ENCODE data around the gene LNP1. TPM values are rescaled to one million over a fixed set of nuclear protein-coding genes. Genes with fewer than 3 reads are reported as not detected.

Gene LNP1
- total and polyA plus RNA-seq, 9 of the 15 experiments (the other 6 are each of a cell fraction or from before 2014, with no cell fraction given) = 1.9 to 5.2 (median 4.5) TPM

DNA sequence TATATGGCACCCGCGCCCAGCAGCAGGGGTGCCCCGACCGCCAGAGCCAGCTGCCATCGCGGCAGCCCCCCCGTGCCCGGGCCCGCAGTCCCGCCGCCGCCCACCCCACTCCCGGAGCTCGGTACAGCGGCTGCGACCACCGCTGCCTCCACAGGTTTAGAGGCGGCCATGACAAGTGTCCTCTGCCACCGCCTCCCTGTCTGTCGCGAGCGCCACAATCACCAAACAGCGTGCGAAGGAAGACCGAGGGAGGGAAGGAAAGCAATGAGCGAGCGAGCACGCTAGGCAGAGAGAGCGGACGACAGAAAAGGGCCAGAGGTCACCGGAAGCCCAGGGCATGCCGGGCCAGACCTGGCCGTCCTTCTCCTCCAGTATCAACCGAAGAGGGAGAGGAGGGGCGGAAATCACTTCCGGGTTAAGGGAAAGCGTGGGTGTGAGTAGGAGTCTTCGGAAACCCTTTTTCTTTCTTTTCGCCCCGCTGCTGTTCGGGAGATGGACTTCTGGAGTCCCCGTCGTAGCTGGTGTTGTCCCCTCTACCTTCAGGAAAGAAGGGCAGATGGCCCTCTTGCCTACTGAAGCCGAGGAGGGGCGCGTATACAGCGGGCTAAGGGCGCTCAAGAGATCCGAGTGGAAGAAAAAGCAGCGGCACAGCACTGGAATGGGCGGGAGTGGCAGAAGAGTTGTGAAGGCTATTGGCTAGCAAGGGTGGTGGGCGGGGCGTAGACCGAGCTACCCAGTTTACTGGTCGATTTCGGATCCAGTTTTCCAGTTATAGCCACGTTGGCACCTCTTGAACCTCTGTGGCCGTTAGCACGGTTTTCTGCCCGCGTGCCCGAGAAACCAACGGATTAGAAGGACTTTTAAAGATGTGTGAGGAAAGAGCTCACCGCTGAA is at the start of gene LNP1, which contains the start of gene TOMM70 (continued):
- no peak for TF ChIP-seq ZNF41 (CRISPR knock-in tag; conservative IDR thresholded peaks at IDR 0.05)
- TF ChIP-seq TEAD1 (CRISPR knock-in tag; IDR thresholded peaks at IDR 0.05) = 0 out of 4 replicates have a peak, but pooled peaks of 1 of the 2 experiments have one; percentile 41
- TF ChIP-seq ATF1 (CRISPR knock-in tag; IDR thresholded peaks at IDR 0.05) = no peak
- TF ChIP-seq ATF1 (tag; IDR thresholded peaks at IDR 0.05) = peak; percentile 64
- no peak; the same call in 1 of the 2 replicates for TF ChIP-seq ZBTB33 (CRISPR knock-in tag; IDR thresholded peaks at IDR 0.05)
- TF ChIP-seq MYC (IDR thresholded peaks at IDR 0.05; ENCODE audit: low read depth, low read length) = peak; percentile 89
- TF ChIP-seq MYC (CRISPR knock-in tag; IDR thresholded peaks at IDR 0.05; ENCODE audit: borderline replicate concordance, low read depth) = no peak
- TF ChIP-seq, protein P1, sequence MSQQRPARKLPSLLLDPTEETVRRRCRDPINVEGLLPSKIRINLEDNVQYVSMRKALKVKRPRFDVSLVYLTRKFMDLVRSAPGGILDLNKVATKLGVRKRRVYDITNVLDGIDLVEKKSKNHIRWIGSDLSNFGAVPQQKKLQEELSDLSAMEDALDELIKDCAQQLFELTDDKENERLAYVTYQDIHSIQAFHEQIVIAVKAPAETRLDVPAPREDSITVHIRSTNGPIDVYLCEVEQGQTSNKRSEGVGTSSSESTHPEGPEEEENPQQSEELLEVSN (IDR thresholded peaks at IDR 0.05; ENCODE audit: borderline replicate concordance in 1 of 2, extremely low read depth in 1 of 2, insufficient read depth in 1 of 2, insufficient read length in 1 of 2, low read depth in 1 of 2, low read length in 1 of 2, poor library complexity in 1 of 2, severe bottlenecking in 1 of 2) = peak; percentile 55 to 56
- TF ChIP-seq MXI1 (IDR thresholded peaks at IDR 0.05; ENCODE audit: low read depth, low read length) = 0 out of 2 replicates have a peak, but pooled peaks have one; percentile 37
- TF ChIP-seq MTF1 (CRISPR knock-in tag; IDR thresholded peaks at IDR 0.05; ENCODE audit: borderline replicate concordance) = no peak
- peak; percentile 68; the same call in 1 of the 2 replicates for TF ChIP-seq MTA2 (IDR thresholded peaks at IDR 0.05; ENCODE audit: low read depth)
- TF ChIP-seq GABPA (tag; conservative IDR thresholded peaks at IDR 0.05; ENCODE audit: low read depth) = peak; percentile 97
- TF ChIP-seq, protein P2, sequence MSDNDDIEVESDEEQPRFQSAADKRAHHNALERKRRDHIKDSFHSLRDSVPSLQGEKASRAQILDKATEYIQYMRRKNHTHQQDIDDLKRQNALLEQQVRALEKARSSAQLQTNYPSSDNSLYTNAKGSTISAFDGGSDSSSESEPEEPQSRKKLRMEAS (CRISPR knock-in tag; IDR thresholded peaks at IDR 0.05) = peak; percentile 58
- TF ChIP-seq, protein P3, sequence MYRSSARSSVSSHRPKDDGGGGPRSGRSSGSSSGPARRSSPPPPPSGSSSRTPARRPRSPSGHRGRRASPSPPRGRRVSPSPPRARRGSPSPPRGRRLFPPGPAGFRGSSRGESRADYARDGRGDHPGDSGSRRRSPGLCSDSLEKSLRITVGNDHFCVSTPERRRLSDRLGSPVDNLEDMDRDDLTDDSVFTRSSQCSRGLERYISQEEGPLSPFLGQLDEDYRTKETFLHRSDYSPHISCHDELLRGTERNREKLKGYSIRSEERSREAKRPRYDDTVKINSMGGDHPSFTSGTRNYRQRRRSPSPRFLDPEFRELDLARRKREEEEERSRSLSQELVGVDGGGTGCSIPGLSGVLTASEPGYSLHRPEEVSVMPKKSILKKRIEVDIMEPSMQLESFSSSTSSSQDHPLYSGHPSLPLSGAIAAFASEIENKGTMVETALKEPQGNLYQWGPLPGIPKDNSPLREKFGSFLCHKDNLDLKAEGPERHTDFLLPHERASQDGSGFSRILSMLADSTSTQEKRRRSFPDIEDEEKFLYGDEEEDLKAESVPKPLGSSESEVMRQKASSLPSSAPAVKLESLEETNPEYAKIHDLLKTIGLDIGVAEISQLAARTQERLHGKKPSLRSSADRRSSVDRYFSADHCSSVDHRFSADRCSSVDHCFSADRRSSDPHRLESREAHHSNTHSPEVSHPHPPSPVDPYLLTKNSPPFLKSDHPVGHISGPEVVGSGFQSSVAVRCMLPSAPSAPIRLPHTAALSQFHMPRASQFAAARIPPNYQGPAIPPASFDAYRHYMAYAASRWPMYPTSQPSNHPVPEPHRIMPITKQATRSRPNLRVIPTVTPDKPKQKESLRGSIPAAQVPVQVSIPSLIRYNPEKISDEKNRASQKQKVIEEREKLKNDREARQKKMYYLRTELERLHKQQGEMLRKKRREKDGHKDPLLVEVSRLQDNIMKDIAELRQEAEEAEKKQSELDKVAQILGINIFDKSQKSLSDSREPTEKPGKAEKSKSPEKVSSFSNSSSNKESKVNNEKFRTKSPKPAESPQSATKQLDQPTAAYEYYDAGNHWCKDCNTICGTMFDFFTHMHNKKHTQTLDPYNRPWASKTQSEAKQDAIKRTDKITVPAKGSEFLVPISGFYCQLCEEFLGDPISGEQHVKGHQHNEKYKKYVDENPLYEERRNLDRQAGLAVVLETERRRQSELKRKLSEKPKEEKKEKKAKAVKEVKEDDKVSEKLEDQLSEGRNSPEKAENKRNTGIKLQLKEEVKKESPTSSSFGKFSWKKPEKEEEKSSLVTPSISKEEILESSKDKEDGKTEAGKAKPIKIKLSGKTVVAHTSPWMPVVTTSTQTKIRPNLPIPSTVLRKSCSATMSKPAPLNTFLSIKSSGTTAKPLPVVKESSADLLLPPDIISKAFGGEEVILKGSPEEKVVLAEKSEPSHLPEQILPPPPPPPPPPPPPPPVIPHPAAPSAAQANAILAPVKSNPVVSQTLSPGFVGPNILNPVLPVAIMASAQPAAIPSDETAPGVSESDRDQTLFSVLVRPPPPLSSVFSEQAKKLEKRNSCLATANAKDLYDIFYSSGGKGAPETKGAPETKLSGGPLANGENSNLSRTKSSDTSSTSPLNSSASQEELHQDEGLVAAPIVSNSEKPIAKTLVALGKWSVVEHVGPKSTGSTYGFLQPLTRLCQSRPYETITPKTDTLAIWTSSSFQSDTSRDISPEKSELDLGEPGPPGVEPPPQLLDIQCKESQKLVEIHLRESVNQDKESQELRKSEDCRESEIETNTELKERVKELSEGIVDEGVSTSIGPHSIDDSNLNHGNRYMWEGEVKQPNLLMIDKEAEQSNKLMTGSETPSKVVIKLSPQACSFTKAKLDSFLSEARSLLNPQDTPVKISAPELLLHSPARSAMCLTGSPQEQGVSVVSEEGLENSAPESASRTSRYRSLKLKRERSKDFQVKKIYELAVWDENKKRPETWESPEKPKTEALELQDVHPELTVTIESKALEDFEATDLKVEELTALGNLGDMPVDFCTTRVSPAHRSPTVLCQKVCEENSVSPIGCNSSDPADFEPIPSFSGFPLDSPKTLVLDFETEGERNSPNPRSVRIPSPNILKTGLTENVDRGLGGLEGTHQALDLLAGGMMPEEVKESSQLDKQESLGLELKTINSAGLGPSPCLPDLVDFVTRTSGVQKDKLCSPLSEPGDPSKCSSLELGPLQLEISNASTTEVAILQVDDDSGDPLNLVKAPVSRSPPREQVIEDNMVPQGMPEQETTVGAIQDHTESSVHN (IDR thresholded peaks at IDR 0.05; ENCODE audit: borderline replicate concordance in 1 of 2, low read depth in 1 of 2) = no peak

Measured in K562 (cell line).